Peyer's patch (tissue), 4 donors: ENCODE data around the gene SIRT6. TPM values are rescaled to one million over a fixed set of nuclear protein-coding genes. Genes with fewer than 3 reads are reported as not detected.
"Not testable (repeated sequence)": the region's sequence is repeated elsewhere in the genome, so short reads cannot be mapped to it uniquely, and the experiment has no call there.

Experiments
- DNase-seq, 3 donors: peaks; one replicate each; pipeline ENCODE4 v3.0.0-alpha.2; 2017 to 2019
- H3K27ac ChIP-seq, 4 donors: fragments of 200-600 bp; sonication (generic); one replicate each; pipeline ENCODE4 v1.5.1; 2016 to 2019
- H3K27me3 ChIP-seq, 2 donors: fragments of 200-600 bp; sonication (generic); one replicate each; pipeline ENCODE4 v1.5.1; 2019
- H3K36me3 ChIP-seq, 3 donors: fragments of 200-600 bp; sonication (generic); one replicate each; pipeline ENCODE4 v1.5.1; 2016 to 2019
- H3K4me1 ChIP-seq, 4 donors: fragments of 200-600 bp; sonication (generic); one replicate each; pipeline ENCODE4 v1.5.1; 2016 to 2019
- H3K4me3 ChIP-seq, 4 donors: fragments of 200-600 bp; sonication (generic); 1 replicate in 3 of 4; 2 replicates in 1 of 4; pipeline ENCODE4 v1.5.1; 2016 to 2019; ENCODE audit warnings: mild to moderate bottlenecking in 1 of 4
- H3K9me3 ChIP-seq, 4 donors: fragments of 200-600 bp; sonication (generic); one replicate each; pipeline ENCODE4 v1.5.1; 2016 to 2019; ENCODE audit warnings: mild to moderate bottlenecking in 1 of 4
- POLR2A ChIP-seq, 2 donors: fragments of 450-650 bp; IDR thresholded peaks; one replicate each; pipeline ENCODE4 v1.5.1; 2017; ENCODE audit warnings: antibody characterized with exemption in 2 of 2, mild to moderate bottlenecking in 2 of 2, moderate library complexity in 2 of 2
- total RNA-seq, 4 donors: library from RNA; depleted of rRNA; stranded (reverse); fragments of >200 nt; gene quantifications; one replicate each; pipeline ENCODE4 v1.1.0, GENCODE V29; 2016
- TF ChIP-seq, protein P1 (sequence below), 6 experiments: fragments of 450-650 bp in 4 of 6; fragments of 200-600 bp in 2 of 6; sonication (generic) in 1 of 6; IDR thresholded peaks; one replicate each; pipeline ENCODE4 v1.5.1; 2017 to 2019; ENCODE audit warnings: antibody characterized with exemption in 6 of 6, mild to moderate bottlenecking in 3 of 6, moderate library complexity in 1 of 6

SIRT6 gene
- total RNA-seq, 4 donors from 2014 or later = 55.3 to 115 (median 84.9) TPM

DNA sequence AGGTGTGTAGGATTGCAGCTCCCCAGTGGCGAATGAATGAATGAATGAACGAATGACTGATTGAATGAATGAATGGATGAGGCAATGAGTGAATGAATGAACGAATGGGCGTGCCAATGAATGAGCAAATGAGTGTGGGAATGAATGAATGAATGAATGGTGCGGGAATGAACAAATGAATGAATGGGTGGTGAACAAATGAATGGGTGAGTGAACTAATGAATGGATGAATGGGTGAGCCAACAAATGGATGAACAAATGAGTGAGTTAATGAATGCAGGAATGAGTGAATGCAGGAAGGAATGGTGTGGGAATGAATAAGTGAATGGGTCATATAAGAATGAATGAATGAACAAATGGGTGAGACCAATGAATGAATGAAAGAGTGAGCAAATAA, 14.9 kb upstream of the SIRT6 start:
- no peak for TF ChIP-seq POLR2A (IDR thresholded peaks at IDR 0.05)
- TF ChIP-seq, protein P1, sequence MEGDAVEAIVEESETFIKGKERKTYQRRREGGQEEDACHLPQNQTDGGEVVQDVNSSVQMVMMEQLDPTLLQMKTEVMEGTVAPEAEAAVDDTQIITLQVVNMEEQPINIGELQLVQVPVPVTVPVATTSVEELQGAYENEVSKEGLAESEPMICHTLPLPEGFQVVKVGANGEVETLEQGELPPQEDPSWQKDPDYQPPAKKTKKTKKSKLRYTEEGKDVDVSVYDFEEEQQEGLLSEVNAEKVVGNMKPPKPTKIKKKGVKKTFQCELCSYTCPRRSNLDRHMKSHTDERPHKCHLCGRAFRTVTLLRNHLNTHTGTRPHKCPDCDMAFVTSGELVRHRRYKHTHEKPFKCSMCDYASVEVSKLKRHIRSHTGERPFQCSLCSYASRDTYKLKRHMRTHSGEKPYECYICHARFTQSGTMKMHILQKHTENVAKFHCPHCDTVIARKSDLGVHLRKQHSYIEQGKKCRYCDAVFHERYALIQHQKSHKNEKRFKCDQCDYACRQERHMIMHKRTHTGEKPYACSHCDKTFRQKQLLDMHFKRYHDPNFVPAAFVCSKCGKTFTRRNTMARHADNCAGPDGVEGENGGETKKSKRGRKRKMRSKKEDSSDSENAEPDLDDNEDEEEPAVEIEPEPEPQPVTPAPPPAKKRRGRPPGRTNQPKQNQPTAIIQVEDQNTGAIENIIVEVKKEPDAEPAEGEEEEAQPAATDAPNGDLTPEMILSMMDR (IDR thresholded peaks at IDR 0.05) = no peak
- Histone ChIP-seq H3K9me3 (no peaks in the 10 kb centered on the region), H3K4me1 (peaks cover 0 to 8% (median 0%) of the 10 kb centered on the region in 4 donors), H3K27ac (no peak overlapping the region), H3K4me3 (no peak overlapping the region), H3K27me3 (peaks cover 0 to 13% of the 10 kb centered on the region in 2 donors), H3K36me3 (no peaks in the 10 kb centered on the region)
- DNase-seq = no peak

DNA sequence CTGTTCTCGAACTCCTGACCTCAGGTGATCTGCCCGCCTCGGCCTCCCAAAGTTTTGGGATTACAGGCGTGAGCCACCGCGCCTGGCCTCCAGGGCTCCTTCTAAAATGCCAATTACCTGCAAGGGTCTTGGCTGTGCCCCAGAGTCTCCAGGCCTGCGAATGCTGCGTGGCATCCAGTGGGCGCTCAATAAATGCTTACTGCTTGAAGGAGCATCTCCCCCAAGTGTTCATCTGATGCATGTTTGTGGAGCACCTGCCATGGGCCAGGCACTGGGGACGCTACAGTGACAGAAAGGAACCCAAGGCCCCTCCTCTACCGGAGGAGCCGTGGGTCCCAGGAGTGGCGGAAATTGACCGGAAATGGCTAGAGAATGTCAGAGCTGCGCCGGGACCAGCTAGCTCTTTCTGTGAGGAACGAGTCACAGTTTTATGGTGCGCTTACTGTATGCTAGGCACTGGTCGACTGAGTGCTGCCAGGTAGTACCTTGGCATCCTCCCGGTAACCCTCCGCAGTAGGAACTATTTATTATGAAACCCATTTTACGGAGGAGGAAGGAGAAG, 14.3 kb upstream of the SIRT6 start:
- Histone ChIP-seq H3K36me3 (no peaks in the 10 kb centered on the region), H3K27ac (no peak overlapping the region), H3K4me1 (peaks cover 0 to 8% (median 0%) of the 10 kb centered on the region in 4 donors), H3K27me3 (peaks cover 0 to 13% of the 10 kb centered on the region in 2 donors), H3K9me3 (no peaks in the 10 kb centered on the region), H3K4me3 (no peak overlapping the region)
- no peak for DNase-seq
- no peak for TF ChIP-seq POLR2A (IDR thresholded peaks at IDR 0.05)
- TF ChIP-seq, protein P1 (IDR thresholded peaks at IDR 0.05) = no peak

DNA sequence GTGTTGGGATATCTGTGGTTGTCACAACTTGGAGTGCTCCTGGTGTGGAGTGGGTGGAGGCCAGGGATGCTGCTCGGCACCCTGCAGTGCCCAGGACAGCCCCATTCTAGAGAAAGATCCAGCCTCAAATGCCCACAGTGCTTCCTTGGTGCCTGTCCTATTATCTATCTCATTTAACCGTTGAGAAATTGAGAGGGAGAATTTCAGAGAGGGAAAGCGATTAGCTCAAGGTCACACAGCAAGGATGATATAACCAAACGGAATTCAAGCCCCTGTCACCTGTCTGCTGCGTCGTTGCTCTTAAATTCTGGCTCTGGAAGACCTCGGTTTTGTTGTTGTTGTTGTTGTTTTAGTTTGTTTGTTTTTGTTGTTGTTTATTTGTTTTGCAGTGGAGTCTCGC, 13.6 kb upstream of the SIRT6 start:
- no peak overlapping the region for H3K27ac ChIP-seq
- DNase-seq = no peak
- no peaks in the 10 kb centered on the region for H3K9me3 ChIP-seq
- TF ChIP-seq POLR2A (IDR thresholded peaks at IDR 0.05) = no peak
- TF ChIP-seq, protein P1 (IDR thresholded peaks at IDR 0.05) = no peak
- H3K27me3 ChIP-seq = peaks cover 0 to 13% of the 10 kb centered on the region in 2 donors
- no peaks in the 10 kb centered on the region for H3K36me3 ChIP-seq
- H3K4me1 ChIP-seq = peaks cover 0 to 8% (median 0%) of the 10 kb centered on the region in 4 donors
- no peak overlapping the region for H3K4me3 ChIP-seq

- no peak overlapping the region for H3K27ac ChIP-seq
- H3K9me3 ChIP-seq = no peaks in the 10 kb centered on the region
- no peak for DNase-seq
- TF ChIP-seq, protein P1 (IDR thresholded peaks at IDR 0.05) = no peak
- TF ChIP-seq POLR2A (IDR thresholded peaks at IDR 0.05) = no peak
- H3K27me3 ChIP-seq = peaks cover 0 to 13% of the 10 kb centered on the region in 2 donors
- H3K4me3 ChIP-seq = no peak overlapping the region
- H3K36me3 ChIP-seq = no peaks in the 10 kb centered on the region
- peaks cover 0 to 8% (median 0%) of the 10 kb centered on the region in 4 donors for H3K4me1 ChIP-seq
Measured at GRCh38 chr19:4194353-4194752, 12.0 kb upstream of the SIRT6 start.

DNA sequence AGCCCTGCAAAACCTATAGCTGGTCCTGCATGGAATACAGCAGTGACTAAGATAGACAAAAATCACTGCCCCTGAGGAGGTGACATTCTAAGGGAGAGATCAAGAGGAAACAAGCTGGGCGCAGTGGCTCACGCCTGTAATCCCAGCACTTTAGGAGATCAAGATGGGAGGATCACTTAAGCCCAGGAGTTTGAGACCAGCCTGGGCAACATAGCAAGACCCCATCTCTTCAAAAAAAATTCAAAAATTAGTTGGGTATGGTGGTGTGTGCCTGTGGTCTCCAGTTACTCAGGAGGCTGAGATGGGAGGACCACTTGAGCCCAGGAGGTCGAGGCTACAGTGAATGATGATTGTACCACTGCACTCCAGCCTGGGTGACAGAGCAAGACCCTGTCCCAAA, 10.2 kb upstream of the SIRT6 start:
- not testable (repeated sequence) for H3K27me3 ChIP-seq, H3K36me3 ChIP-seq

DNA sequence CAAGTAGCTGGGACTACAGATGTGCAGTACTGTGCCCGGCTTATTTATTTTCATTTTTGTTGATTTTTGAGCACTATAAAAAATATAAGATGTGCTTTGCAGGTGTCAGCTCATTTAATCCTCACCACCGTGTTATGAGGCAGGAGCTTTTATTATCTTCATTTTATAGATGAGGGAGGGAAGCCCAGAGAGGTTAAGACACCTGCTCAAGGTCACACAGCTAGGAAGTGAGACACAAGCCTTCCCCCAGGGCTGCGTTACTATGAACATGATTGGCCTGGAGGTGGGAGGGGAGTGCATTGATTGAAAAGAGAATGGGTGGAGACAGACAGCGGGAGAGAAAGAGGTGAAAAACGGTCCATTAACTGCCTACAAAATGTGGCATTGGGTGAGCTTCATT, 7.3 kb upstream of the SIRT6 start:
- Histone ChIP-seq H3K4me3 (no peak overlapping the region), H3K27ac (no peak overlapping the region), H3K36me3 (no peaks in the 10 kb centered on the region), H3K9me3 (no peaks in the 10 kb centered on the region), H3K4me1 (no peaks in the 10 kb centered on the region), H3K27me3 (no peaks in the 10 kb centered on the region)
- no peak for DNase-seq
- TF ChIP-seq, protein P1 (IDR thresholded peaks at IDR 0.05) = no peak
- TF ChIP-seq POLR2A (IDR thresholded peaks at IDR 0.05) = no peak

More for the DNA sequence above, 10.2 kb upstream of the SIRT6 start:
- not testable (repeated sequence) for DNase-seq, H3K9me3 ChIP-seq, H3K27ac ChIP-seq, H3K4me1 ChIP-seq, H3K4me3 ChIP-seq
